Measurements from ENCODE around the gene LDLRAD3. TPM values are rescaled to one million over a fixed set of nuclear protein-coding genes. Genes with fewer than 3 reads are reported as not detected.
A peak's percentile ranks its signal among the peaks of the same experiment; 100 is the strongest.

Gene LDLRAD3
- total RNA-seq, 1 donor: 3.9 TPM

- no peak for TF ChIP-seq CTCF (IDR thresholded peaks at IDR 0.05; ENCODE audit: insufficient read depth, low read depth, low read length)
- no peak for DNase-seq (ENCODE audit: low read depth)
These were observed 21.0 kb downstream of the LDLRAD3 start for GRCh38 chr11:35964841-35965240.

GRCh38 chr11:35967042-35967441 lies 23.2 kb downstream of the LDLRAD3 start:
- H3K4me3 ChIP-seq (ENCODE audit: low read depth, low read length): no peak overlapping the region
- no peak for DNase-seq (ENCODE audit: low read depth)
- TF ChIP-seq CTCF (IDR thresholded peaks at IDR 0.05; ENCODE audit: insufficient read depth, low read depth, low read length): no peak

More at GRCh38 chr11:35964841-35965240, 21.0 kb downstream of the LDLRAD3 start:
- no peak overlapping the region for H3K4me3 ChIP-seq (ENCODE audit: low read depth, low read length)

DNA sequence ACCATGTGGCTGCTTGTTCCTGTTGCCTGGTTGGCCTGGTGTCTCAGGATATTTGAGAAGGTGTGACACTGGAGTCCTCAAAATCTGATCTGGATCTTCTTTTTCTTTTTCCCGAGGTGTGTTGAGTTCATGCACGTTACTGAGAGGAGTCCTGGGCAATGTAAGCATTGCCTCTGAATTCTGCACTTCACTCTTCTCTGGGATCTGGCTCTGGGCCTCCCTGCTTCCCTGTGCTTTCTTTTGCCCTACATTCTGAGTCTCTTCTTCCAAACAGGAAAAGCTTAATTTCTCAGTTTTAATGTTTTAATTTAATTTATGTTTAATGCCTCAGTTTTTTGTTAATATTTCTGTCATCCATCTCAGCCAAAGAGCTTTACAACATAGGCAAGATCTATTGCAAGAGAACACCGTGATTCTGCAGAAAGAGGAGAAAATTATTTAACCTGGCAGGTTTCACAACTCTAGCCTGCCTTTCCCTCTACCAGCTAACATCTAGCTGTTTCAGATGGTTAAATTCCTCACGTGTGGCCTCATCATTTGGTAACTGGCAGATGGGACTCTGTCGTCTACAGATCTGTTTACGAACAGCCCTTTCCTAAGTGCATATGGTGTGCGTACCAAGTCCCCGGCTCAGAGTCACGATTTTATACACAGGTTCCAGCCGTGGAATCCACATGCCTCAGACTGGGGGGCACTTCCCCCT lies 24.7 kb downstream of the LDLRAD3 start:
- TF ChIP-seq CTCF (IDR thresholded peaks at IDR 0.05; ENCODE audit: insufficient read depth, low read depth, low read length): no peak
- DNase-seq (ENCODE audit: low read depth): no peak
- H3K4me3 ChIP-seq (ENCODE audit: low read depth, low read length): no peak overlapping the region

- peak; percentile 85 for DNase-seq (ENCODE audit: low read depth)
- TF ChIP-seq CTCF (IDR thresholded peaks at IDR 0.05; ENCODE audit: insufficient read depth, low read depth, low read length): no peak
These were observed 25.5 kb downstream of the LDLRAD3 start for GRCh38 chr11:35969089-35970042.

DNA sequence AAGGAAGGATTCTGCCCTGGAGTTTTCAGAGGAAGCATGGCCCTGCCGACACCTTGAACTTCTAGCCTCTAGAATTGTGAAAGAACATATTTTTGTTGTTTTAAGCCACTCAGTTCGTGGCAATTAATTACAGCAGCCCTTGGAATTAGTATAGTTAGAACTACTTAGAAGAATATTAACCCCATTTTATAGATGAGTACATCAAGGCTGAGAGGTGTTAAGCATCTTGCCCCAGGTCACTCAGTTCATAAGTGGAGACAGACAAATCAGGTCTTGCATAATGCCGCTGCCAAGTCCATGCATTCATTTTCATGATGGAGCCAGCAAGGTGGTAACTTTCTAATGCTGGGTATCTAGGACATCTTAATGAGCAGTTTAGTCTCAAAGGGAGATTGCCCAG lies 26.6 kb downstream of the LDLRAD3 start:
- H3K4me3 ChIP-seq (ENCODE audit: low read depth, low read length): no peak overlapping the region
- TF ChIP-seq CTCF (IDR thresholded peaks at IDR 0.05; ENCODE audit: insufficient read depth, low read depth, low read length): no peak
- no peak for DNase-seq (ENCODE audit: low read depth)

More at GRCh38 chr11:35969089-35970042, 25.5 kb downstream of the LDLRAD3 start:
- no peak overlapping the region for H3K4me3 ChIP-seq (ENCODE audit: low read depth, low read length)

- DNase-seq (ENCODE audit: low read depth): no peak
- TF ChIP-seq CTCF (IDR thresholded peaks at IDR 0.05; ENCODE audit: insufficient read depth, low read depth, low read length): no peak
- no peak overlapping the region for H3K4me3 ChIP-seq (ENCODE audit: low read depth, low read length)
These were observed 28.1 kb downstream of the LDLRAD3 start for GRCh38 chr11:35971841-35972422.

Measured in fibroblast of villous mesenchyme (primary cell).